ENCODE data around the gene ZBTB38.

ZBTB38 gene

DNA sequence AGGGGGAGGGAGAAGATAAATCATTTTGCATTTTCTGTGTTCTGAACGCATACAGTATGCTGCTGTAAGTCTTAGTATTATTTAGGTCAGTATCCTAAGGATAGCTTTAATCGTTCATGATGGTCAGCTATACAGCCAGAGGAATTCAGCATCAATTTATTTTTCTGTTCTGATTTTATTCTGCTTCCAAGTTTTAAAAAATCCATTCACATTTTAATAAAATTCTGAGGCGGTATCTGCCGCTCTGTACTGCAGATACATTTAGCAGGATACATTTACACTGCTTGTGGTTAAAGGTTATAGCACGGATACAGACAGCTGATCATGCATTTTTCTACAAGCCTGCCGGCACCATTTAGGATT is 17.8 kb downstream of the ZBTB38 start:
- no peak for DNase-seq (ENCODE audit: low spot score)

DNA sequence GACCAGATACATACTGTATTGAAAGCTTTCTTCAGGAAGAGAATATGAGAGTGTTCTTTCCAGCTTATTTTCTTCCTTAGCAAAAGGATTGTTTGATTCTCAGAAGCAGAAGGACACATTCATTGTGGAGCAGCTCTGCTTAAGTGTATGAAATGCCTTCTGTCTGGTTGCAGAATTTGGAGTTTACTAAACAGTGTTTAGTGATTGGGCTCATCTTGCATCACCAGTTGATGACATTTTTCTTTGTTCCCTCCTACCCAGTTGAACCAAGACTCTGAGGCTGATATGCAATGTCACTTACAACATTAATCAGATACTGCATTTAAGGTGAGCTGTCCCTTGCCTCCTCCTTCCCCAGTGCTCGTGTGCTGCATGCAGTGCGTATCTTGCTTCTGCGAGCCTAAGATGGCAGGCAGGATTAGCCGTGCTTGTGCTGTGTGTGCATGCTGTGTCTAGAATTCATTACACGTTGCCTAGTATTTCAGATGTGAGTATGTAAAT is 18.4 kb downstream of the ZBTB38 start:
- DNase-seq (ENCODE audit: low spot score) = no peak

DNA sequence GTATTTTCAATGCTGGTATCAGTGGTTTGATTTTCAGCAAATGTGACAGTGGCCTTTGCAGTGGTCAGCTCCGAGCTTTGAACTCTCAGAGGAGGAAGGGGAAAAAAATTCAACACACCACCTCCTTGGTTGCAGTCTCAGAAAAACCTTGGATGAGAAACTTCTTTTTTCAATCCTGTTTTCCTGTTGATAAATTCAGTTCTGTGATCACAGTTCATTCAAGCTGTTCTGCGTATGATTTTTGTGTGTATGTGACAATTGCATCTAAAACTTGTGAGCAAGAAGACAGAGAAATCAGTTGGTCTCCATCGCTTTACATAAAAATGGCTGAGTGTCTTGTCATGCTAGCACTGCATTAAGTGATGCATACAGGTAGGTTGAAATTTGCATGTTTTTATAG is 19.2 kb downstream of the ZBTB38 start:
- no peak for DNase-seq (ENCODE audit: low spot score)

DNA sequence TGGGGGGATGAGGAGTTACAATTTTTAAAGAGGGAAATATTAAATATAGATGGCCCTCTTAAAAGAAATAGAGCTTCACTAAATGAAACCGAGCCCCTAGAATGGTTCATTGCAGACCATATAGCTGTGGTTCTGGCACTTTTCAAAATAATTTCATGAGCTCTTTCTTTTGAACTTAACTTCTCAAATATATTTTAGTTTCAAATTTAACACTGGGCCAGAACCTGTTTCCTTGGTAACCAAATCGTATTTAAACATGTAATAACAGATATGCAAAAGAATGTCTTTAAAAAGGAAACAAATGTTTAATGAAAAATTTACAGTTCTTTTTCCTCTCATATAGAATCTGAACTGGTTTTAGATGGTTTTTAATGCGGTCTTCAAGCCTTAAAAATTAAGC is 20.1 kb downstream of the ZBTB38 start:
- no peak for DNase-seq (ENCODE audit: low spot score)

DNA sequence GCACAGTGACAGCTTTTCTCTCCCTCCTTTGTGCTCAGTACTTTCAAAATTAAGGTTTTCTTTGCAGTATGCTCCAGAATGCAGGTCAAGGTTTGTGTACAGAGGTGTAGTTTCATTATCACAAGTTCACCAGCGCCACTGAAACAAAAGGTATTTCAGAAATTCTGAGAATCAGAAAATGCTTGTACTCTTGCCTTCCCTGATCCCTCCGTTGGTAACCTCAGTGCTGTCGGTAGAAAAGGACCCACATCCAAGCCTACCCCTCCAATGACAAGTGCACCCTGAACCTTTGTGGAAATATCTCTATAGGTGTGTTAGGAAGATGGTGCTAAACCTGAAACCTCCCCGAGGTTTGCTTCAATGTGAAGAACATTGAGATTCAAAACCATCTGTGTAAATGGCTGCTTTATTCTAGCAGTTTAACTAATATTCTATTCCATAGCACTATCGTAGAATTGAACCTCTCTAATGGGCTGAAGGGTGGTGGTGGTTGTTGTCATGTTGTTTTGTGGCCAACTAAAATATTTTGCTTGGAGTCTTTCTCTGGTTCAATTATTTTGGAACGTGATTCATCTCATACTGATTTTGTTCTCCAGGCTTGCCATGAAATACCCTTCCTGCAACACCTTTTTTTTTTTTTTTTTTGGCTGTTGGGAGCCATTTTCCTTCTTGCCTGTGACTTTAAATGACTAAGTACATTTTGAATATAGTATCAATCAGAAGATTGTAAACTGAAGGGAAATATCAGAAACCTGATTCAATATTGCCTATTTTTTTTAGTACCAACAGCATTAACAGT is 20.7 kb downstream of the ZBTB38 start:
- DNase-seq (ENCODE audit: low spot score) = no peak

DNA sequence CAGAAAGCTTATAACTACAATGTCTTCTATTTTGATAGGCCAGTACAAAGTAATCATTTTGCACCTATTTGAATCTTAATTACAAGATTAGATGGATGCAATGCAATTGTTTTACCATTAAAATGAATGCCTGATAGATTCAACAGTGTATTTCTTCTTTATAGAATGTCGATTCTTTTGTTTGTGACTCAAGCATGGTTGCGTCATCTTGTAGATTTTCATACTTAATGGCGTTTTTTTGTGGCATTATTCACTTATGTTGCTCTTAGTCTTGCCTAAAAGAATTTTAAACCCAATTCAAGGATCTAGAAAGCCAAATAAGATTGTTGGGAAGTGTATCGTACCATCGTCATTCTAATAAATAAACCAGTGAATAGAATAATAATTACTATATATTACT is 21.4 kb downstream of the ZBTB38 start:
- no peak for DNase-seq (ENCODE audit: low spot score)

DNA sequence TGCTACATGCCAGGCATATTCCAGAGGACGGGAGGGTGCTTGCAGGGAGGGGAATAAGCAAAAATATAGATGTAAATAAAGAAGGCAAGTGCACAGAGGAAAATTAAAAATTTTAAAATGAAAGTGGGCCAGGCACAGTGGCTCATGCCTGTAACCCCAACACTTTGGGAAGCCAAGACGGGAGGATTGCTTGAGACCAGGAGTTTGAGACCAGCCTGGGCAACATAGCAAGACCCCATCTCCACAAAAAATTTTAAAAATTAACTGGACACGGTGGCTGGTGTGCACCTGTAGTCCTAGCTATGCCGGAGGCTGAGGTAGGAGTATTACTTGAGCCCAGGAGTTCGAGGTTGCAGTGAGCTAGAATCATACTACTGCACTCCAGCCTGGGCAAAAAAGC is 22.4 kb downstream of the ZBTB38 start:
- no peak for DNase-seq (ENCODE audit: low spot score)

DNA sequence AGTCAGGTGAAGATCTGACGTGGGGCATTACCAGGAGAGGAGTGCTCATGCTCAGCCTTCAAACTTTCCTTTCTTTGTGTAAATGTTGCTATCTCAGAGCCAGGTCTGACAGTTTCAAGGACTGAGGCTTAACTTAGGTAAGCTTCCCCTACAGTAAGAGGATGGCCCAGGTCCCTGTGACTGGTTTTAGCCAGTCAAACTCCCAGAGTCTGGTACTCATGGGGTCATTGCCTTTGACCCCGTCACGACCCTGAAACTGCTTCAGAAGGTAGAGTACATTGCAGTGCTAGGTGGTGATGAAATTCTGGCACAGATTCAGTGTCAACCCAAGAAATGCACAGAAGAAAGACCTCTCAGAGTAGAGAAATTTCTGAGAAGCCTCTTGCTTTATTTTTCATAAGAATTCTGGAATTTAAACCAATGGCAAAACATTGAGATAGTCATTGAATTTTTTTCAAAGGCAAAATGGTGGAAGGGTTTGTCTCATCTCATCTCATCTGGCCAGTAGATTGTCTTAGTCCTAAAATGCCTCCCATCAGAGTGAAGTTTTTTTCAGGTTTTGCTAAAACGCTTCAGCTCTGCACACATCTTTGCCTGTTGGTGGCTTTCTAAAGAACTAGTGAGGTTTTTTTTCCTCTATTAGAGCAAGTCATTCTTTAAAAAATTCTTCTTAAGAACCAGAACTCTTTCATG is 23.1 kb downstream of the ZBTB38 start:
- no peak for DNase-seq (ENCODE audit: low spot score)

DNA sequence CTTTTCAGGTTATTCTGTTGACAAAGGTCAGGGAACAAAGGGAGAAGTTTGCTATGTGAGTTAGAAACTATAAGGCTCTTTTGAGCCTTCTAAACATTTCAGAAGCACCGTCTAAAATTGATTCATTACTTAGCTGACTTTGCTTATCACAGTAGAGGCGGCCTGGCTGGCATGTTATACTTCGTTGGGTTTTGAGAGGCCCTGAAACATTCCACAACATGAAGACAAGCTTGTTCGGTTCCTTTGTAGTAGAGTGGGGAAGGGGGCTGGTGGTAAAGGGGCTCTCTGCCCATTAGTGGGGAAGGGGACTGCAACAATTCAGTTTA is 23.6 kb downstream of the ZBTB38 start:
- no peak for DNase-seq (ENCODE audit: low spot score)

DNA sequence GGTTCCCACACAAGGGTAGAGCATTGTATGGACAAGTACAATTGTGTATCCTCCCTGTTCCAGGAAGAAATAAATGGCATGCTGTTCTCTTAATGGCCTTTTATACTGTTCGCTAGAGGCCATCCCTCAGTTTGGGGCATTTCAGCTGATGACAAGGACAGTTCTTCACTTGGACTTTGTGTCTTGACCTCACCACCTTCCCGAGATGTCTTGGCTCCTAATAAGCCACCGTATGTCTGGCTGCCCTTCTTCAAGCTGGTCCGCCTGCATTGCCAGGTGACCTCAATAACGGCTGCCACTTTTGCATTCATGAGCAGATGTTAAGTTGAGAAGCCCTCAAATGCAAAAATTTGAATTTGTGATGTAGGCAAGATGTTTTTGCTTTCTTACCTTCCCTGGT is 24.1 kb downstream of the ZBTB38 start:
- no peak for DNase-seq (ENCODE audit: low spot score)

DNA sequence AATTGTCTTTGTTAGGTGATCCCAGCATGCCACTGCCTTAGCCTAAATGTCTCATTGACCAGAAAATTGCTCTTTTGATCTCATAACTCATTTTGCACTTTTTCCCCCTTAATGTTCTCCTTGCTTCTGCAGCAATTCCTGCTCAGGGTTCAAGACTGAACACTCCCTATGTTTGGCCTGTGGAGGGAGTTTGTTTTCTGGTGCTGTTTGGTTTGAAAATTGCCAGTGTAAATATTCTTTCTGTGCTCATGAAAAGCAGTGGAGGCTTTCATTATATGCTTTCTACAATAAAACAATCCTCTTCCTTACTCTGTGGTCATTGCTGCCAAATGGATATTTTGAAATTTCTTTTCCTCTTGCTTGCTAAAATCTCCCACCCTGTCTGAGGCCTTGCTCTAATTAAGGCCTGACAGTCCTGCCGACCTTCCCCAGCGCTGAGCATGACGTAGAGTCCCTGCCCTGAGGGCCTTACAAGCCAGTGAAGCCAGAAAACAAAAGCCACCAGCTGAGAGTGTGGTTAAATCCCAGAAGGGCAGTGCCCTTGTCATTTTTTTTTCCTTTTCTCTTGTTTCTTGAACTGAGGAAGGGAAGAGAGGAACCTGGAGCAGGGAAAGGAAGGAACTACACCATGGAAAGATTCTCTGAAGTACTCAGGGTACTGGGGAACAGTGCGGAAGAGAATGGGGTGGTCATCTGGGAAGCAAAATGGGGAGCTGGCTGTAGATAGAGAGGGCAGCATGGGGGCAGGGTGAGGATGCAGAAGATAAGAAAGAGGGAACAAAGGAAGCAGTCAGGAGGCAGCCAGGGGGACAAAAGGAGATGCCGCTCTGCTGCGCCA is 24.8 kb downstream of the ZBTB38 start:
- no peak for DNase-seq (ENCODE audit: low spot score)

DNA sequence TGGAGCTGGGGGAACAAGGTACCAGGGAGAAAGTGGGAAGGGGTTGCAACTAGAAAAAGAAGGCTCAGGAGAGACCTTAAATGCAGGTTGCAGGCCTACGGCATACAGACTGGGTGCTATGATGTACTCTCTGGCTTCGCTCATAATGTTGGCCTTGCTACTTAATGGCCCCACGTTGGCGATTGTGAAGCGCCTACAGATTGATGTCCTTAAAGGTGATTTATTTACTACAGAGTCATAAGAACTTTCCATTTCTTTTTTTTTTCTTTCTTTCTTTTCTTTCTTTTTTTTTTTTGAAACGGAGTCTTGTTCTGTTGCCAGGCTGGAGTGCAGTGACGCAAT is 25.4 kb downstream of the ZBTB38 start:
- DNase-seq (ENCODE audit: low spot score) = no peak

DNA sequence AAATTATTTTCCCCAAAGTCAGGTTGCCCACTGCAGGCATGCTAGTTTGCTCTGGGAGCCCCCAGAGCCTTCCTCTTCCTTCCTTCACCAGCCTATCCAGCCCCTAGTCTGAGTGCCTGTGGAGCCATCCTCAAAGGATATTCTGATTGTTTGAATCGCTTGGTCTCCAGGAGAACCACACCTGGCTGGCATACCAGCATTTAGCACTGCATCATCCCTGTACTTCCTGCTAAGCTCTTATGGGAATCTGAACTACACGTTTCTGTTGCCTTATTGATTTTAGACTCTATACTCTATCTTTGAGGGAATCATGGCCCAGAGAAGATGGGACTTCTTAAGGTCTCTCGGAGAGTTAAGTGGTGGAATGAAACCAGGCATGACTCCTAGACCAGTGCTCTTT is 26.3 kb downstream of the ZBTB38 start:
- no peak for DNase-seq (ENCODE audit: low spot score)

DNA sequence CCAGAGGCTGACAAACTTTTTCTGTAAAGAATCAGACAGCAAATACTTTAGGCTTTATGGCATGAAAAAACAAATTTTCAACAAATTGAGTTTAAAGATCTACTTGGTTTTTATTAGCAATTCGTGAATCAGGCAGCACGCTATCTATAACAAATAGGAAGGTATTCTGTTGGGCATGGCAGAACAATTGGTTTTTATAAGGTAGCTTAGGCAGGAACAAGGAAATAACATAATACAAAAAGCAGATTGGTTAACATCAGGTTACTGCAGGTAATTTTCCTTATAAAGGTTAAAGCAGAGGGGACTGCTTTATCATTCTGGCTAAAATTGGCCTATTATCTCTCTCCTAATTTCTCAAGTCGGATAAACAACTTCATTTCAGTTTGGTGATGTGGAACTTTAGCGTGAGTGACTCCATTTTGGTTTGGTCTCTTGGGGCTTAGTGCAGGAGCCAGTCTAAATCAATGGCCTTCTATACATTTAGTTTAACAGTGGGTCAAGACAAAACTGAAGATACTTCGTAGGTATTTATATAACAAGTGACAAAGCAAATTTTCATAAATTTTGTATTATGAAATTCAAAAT is 26.8 kb downstream of the ZBTB38 start:
- no peak for DNase-seq (ENCODE audit: low spot score)

DNA sequence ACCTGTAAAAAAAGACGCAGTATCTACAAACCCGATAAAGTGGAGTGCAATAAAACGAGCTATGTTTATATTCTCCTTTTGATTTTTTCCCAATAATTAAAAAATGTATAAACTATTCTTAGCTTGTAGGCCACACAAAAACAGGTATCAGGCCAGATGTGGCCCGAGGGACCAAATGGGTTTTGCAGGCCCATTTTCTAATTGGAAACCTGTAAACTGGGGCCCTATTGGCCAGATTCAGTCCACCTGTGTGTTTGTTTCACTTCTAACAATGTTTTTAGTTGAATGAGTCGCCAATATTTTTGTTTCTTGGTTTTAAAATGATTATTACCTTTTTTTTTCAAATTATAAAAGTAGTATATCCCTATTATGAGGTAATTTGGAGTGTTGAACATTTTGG is 29.7 kb downstream of the ZBTB38 start:
- DNase-seq (ENCODE audit: low spot score) = no peak

DNA sequence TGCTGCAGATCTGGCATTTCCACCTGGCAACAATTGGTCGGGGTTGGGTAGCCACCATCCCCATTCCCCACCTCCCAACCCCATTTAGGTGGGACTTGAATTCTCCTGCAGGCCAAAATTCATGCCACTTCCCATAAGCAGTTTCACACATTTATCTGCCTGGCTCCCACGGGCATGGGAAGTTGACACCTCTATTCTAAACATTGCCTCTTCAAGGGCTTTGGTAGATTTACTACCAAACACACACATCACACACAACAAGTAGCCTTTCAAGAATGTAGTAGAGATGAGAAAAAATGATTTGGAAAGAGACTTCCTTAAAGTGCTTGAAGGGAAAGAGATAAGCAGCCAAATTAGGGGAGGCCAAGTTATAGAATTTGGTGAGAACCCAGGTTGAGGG is 30.9 kb downstream of the ZBTB38 start:
- DNase-seq (ENCODE audit: low spot score) = no peak

DNA sequence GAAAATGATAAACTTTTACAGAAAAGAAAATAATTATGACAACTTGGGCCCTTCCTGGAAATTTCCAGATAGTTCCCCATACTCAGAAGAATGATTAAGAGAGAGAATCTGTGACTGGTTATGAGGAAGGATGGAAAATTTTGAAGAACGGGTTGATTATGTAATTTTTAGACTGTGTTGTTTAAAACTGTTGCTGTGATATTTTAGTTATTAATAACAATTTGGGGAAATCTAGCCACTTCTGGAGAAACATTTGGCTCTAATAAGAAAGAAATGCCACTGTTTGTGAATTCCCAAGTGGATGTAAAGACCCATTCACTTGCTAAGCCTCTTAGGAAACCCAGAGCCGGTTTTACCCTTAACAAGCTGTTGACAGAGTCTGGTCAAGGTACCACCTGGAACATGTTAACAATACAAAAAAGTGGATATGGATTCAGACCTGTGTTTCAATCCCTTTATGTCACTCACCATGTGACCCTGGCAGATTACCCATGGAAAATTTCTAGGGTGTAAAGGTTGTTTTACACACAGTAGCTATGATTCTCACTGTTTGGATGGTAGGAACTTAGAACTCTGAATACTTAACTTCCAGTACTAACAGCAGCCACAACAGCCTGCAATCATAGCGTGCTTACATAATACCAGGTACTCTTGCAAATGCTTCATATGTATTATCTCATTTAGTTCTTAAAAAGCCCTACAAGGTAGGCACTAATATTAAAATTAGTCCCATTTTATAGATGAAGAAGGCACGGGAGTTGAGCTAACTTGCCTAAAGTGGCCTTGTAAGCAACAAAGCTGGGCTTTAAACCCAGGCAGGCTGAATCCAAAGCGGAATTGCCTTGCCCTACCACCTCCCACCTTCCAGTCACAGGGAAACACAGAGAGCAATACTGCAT is 32.0 kb downstream of the ZBTB38 start:
- peak; percentile 54 for DNase-seq (ENCODE audit: low spot score)

DNA sequence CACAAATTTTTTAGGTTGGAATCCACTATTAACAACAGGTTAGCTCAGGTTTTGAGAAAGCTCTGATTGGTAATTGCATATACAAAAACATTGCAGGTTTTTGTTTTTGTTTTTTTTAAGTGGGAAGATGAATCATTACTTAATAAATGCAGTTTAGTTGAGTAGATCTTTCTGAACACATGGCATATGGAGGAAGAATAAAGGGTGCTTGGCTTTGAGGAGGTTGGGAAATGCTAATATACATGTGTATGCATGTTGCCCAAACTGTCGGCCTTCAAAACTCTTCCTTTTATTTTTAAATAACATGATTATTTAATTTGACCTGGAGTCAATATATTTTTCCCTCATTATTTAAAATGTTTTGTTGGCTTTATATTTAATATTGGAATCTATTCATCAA is 32.8 kb downstream of the ZBTB38 start:
- DNase-seq (ENCODE audit: low spot score) = no peak

DNA sequence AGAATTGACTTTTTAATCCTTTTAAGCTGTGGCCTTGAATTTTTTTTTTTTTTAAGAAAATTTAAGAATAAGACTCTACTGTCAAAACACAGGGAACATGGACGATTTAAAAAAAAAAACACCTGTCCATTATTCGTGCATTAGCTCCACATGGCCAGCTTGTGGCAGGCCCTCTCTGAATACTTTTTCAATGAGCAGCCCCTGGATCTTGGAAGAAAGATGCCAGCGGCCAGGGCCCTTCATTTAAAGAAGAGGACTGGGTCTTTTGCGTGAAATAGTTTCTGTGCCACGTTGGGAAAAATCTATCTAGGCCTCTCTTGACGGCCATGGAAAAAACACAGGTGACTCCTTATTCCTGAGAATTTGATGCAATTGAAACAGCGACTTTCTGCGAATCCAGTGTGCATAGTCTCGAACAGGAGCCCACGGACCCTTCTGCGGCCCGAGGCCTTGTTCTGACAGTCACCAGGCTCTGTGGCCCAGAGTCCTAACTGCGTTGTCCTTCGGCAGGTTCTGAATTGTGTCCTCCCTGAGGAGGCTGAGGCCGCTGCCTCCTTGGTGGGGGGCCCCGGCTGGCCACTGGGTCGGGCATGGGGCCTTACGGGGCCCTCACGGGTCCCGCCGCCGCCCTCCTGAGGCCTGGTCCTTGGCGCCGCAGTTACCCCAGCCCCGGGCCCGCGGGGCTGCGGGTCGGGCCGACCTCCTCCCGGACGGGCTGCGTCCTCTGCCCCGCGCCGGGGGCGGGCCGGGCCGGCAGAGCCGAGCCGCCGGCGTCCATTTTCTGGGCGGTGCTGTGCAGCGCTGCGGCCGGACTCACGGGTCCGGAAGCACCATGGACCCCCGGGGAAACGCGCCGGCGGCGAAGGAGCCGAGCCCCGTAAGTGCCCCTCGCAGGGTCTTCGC is 33.5 kb downstream of the ZBTB38 start:
- DNase-seq (ENCODE audit: low spot score) = peak; percentile 68

DNA sequence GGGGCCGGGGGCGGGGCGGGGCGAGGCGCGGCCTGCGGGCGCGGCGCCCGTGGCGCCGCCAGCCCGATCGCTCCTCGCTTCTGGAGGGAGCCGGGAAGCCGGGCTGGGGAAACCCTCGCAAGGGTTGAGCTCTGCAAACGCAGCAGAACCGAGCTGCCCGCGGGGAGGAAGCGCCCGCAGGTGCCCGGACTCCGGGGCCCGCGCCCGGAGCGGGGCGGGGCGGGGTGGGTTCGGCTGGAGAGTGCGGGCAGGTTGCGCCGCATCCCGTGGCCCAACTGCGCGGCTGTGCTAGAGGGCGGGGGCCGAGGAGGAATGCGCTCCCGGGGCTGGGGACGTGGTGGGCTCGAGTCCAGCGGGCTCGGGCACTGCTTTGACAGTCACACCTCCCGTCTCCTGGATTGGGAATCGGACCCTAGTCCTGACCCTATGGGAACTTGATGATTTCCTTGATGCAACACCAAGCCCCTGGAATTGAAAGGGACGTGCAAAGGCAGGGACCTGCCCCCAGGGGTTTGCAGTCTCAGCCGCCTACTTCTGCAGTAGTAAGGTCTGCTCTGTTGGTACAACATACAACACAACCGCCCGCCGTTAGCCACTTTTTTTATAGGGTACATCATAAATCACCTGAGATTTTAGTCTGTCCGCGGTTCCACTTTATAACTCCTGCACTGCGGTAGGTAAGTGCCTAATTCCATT is 34.3 kb downstream of the ZBTB38 start:
- peak; percentile 68 for DNase-seq (ENCODE audit: low spot score)
